ENCODE data around the gene ENTPD3. TPM values are rescaled to one million over a fixed set of nuclear protein-coding genes. Genes with fewer than 3 reads are reported as not detected.

ENTPD3 gene
- total RNA-seq, 4 donors from 2014 or later = 0.12 to 1.1 (median 0.56) TPM

GRCh38 chr3:40396406-40396805 lies 9.4 kb downstream of the ENTPD3 start:
- no peaks in the 10 kb centered on the region for H3K9me3 ChIP-seq
- no peaks in the 10 kb centered on the region for H3K36me3 ChIP-seq
- intact Hi-C loops (cut with DNase I; ENCODE audit: low total_unique reads) = no loop called here
- H3K27ac ChIP-seq = no peak overlapping the region
- no peaks in the 10 kb centered on the region for H3K27me3 ChIP-seq
- no peak for TF ChIP-seq POLR2A (IDR thresholded peaks at IDR 0.05)
- TF ChIP-seq CTCF (IDR thresholded peaks at IDR 0.05 in 4 of 5, conservative IDR thresholded peaks at IDR 0.05 in 1 of 5) = no peak
- ATAC-seq (no peak), DNase-seq (no peak)
- no peak overlapping the region for H3K4me3 ChIP-seq
- in situ Hi-C loops (cut with MboI; ENCODE audit: low sequenced_read_pairs in 4 of 4) = no loop called here
- no peaks in the 10 kb centered on the region for H3K4me1 ChIP-seq

- no peak overlapping the region for H3K4me3 ChIP-seq
- no peaks in the 10 kb centered on the region for H3K9me3 ChIP-seq
- in situ Hi-C loops (cut with MboI; ENCODE audit: low sequenced_read_pairs in 4 of 4) (no loop called here), intact Hi-C loops (cut with DNase I; ENCODE audit: low total_unique reads) (no loop called here)
- H3K27ac ChIP-seq = no peak overlapping the region
- H3K27me3 ChIP-seq = no peaks in the 10 kb centered on the region
- ATAC-seq (no peak), DNase-seq (no peak)
- H3K36me3 ChIP-seq = no peaks in the 10 kb centered on the region
- TF ChIP-seq POLR2A (IDR thresholded peaks at IDR 0.05) = no peak
- TF ChIP-seq CTCF (IDR thresholded peaks at IDR 0.05 in 4 of 5, conservative IDR thresholded peaks at IDR 0.05 in 1 of 5) = no peak
- H3K4me1 ChIP-seq = no peaks in the 10 kb centered on the region
Measured at GRCh38 chr3:40397129-40397528, 10.1 kb downstream of the ENTPD3 start.

- Histone ChIP-seq H3K4me1 (no peaks in the 10 kb centered on the region), H3K36me3 (no peaks in the 10 kb centered on the region), H3K4me3 (no peak overlapping the region), H3K27me3 (no peaks in the 10 kb centered on the region), H3K27ac (no peak overlapping the region), H3K9me3 (no peaks in the 10 kb centered on the region)
- intact Hi-C loops (cut with DNase I; ENCODE audit: low total_unique reads) = no loop called here
- TF ChIP-seq CTCF (IDR thresholded peaks at IDR 0.05 in 4 of 5, conservative IDR thresholded peaks at IDR 0.05 in 1 of 5) (no peak), POLR2A (IDR thresholded peaks at IDR 0.05) (no peak)
- ATAC-seq (no peak), DNase-seq (no peak)
- in situ Hi-C loops (cut with MboI; ENCODE audit: low sequenced_read_pairs in 4 of 4) = no loop called here
Measured at GRCh38 chr3:40397912-40398311, 10.9 kb downstream of the ENTPD3 start.

GRCh38 chr3:40398346-40398745 lies 11.4 kb downstream of the ENTPD3 start:
- H3K27me3 ChIP-seq = no peaks in the 10 kb centered on the region
- no peak overlapping the region for H3K4me3 ChIP-seq
- H3K9me3 ChIP-seq = no peaks in the 10 kb centered on the region
- no peaks in the 10 kb centered on the region for H3K4me1 ChIP-seq
- TF ChIP-seq POLR2A (IDR thresholded peaks at IDR 0.05) (no peak), CTCF (IDR thresholded peaks at IDR 0.05 in 4 of 5, conservative IDR thresholded peaks at IDR 0.05 in 1 of 5) (no peak)
- no peak for DNase-seq
- in situ Hi-C loops (cut with MboI; ENCODE audit: low sequenced_read_pairs in 4 of 4) (no loop called here), intact Hi-C loops (cut with DNase I; ENCODE audit: low total_unique reads) (no loop called here)
- no peak overlapping the region for H3K27ac ChIP-seq
- no peak for ATAC-seq
- H3K36me3 ChIP-seq = no peaks in the 10 kb centered on the region

- Histone ChIP-seq H3K27ac (no peak overlapping the region), H3K9me3 (no peaks in the 10 kb centered on the region), H3K27me3 (no peaks in the 10 kb centered on the region), H3K4me1 (no peaks in the 10 kb centered on the region), H3K4me3 (no peak overlapping the region), H3K36me3 (no peaks in the 10 kb centered on the region)
- TF ChIP-seq POLR2A (IDR thresholded peaks at IDR 0.05) = no peak
- TF ChIP-seq CTCF (IDR thresholded peaks at IDR 0.05 in 4 of 5, conservative IDR thresholded peaks at IDR 0.05 in 1 of 5) = no peak
- ATAC-seq (no peak), DNase-seq (no peak)
- intact Hi-C loops (cut with DNase I; ENCODE audit: low total_unique reads) (no loop called here), in situ Hi-C loops (cut with MboI; ENCODE audit: low sequenced_read_pairs in 4 of 4) (no loop called here)
Measured at GRCh38 chr3:40404591-40405198, 17.7 kb downstream of the ENTPD3 start.

Data from gastrocnemius medialis (tissue), 4 donors.